Measurements from ENCODE around the gene SLC30A1. TPM values are rescaled to one million over a fixed set of nuclear protein-coding genes. Genes with fewer than 3 reads are reported as not detected.
A peak's percentile ranks its signal among the peaks of the same experiment; 100 is the strongest.

The SLC30A1 gene
- polyA plus RNA-seq, 3 donors: 11.9 to 15.4 (median 13.2) TPM

- peak overlapping the region in 2 of 7 donors; percentile 45 to 55 for H3K27ac Mint-ChIP-seq
Measured at GRCh38 chr1:211616231-211616964, 37.4 kb upstream of the SLC30A1 start.

GRCh38 chr1:211614615-211615014 is 35.7 kb upstream of the SLC30A1 start:
- H3K4me2 ChIP-seq (replicated peaks; ENCODE audit: extremely low read depth, low read length, poor library complexity, severe bottlenecking): no peak overlapping the region
- H3K4me3 ChIP-seq (replicated peaks in 1 of 3; ENCODE audit: low read depth in 2 of 3, low read length in 3 of 3): no peak overlapping the region
- H4K20me1 ChIP-seq (ENCODE audit: insufficient read depth, low read length): no peaks in the 10 kb centered on the region
- H3K79me2 ChIP-seq (ENCODE audit: insufficient read depth, low read length): no peaks in the 10 kb centered on the region
- Mint-ChIP-seq H3K4me1 (peaks cover 46% of the 10 kb centered on the region), H3K9me3 (peaks cover 0 to 2% (median 0%) of the 10 kb centered on the region in 7 donors), H3K36me3 (peaks cover 0 to 3% of the 10 kb centered on the region in 2 donors), H3K4me3 (no peak overlapping the region), H3K27ac (peak overlapping the region in 4 of 7 donors; percentile 50 to 96 (median 72)), H3K27me3 (ENCODE audit: low read depth in 3 of 3) (no peaks in the 10 kb centered on the region)
- 88% methylated on average over 10 of the region's 11 CpGs for WGBS (ENCODE audit: insufficient coverage)
- intact Hi-C loops (cut with micrococcal nuclease): no loop called here
- TF ChIP-seq, protein P1, sequence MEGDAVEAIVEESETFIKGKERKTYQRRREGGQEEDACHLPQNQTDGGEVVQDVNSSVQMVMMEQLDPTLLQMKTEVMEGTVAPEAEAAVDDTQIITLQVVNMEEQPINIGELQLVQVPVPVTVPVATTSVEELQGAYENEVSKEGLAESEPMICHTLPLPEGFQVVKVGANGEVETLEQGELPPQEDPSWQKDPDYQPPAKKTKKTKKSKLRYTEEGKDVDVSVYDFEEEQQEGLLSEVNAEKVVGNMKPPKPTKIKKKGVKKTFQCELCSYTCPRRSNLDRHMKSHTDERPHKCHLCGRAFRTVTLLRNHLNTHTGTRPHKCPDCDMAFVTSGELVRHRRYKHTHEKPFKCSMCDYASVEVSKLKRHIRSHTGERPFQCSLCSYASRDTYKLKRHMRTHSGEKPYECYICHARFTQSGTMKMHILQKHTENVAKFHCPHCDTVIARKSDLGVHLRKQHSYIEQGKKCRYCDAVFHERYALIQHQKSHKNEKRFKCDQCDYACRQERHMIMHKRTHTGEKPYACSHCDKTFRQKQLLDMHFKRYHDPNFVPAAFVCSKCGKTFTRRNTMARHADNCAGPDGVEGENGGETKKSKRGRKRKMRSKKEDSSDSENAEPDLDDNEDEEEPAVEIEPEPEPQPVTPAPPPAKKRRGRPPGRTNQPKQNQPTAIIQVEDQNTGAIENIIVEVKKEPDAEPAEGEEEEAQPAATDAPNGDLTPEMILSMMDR (IDR thresholded peaks at IDR 0.05): no peak
- H3K9ac ChIP-seq (ENCODE audit: insufficient read depth, low read length, poor library complexity, severe bottlenecking): no peak overlapping the region
- H3K4me1 ChIP-seq (ENCODE audit: control insufficient read depth in 1 of 2, insufficient read depth in 2 of 2, low read length in 2 of 2): peaks cover 42 to 46% of the 10 kb centered on the region in 2 donors
- H3K27me3 ChIP-seq (ENCODE audit: control insufficient read depth in 2 of 2, insufficient read depth in 2 of 2, low read length in 2 of 2): no peaks in the 10 kb centered on the region
- DNase-seq: no peak
- H3K9me3 ChIP-seq (replicated peaks in 1 of 2; ENCODE audit: control insufficient read depth in 1 of 2, insufficient read depth in 1 of 2, low read length in 2 of 2): no peaks in the 10 kb centered on the region
- H3K27ac ChIP-seq (ENCODE audit: low read depth in 1 of 2, low read length in 2 of 2): no peak overlapping the region
- no peak overlapping the region for H2AFZ ChIP-seq (ENCODE audit: insufficient read depth, low read depth, low read length, poor library complexity, severe bottlenecking)
- no peaks in the 10 kb centered on the region for H3K36me3 ChIP-seq (replicated peaks in 1 of 2; ENCODE audit: control insufficient read depth in 1 of 2, insufficient read depth in 2 of 2, low read length in 2 of 2)

More at GRCh38 chr1:211616231-211616964, 37.4 kb upstream of the SLC30A1 start:
- Histone ChIP-seq H3K27me3 (ENCODE audit: control insufficient read depth in 2 of 2, insufficient read depth in 2 of 2, low read length in 2 of 2) (no peaks in the 10 kb centered on the region), H3K9me3 (replicated peaks in 1 of 2; ENCODE audit: control insufficient read depth in 1 of 2, insufficient read depth in 1 of 2, low read length in 2 of 2) (no peaks in the 10 kb centered on the region), H3K4me3 (replicated peaks in 1 of 3; ENCODE audit: low read depth in 2 of 3, low read length in 3 of 3) (no peak overlapping the region), H3K36me3 (replicated peaks in 1 of 2; ENCODE audit: control insufficient read depth in 1 of 2, insufficient read depth in 2 of 2, low read length in 2 of 2) (no peaks in the 10 kb centered on the region), H3K4me1 (ENCODE audit: control insufficient read depth in 1 of 2, insufficient read depth in 2 of 2, low read length in 2 of 2) (peaks cover 32 to 33% of the 10 kb centered on the region in 2 donors), H3K27ac (ENCODE audit: low read depth in 1 of 2, low read length in 2 of 2) (no peak overlapping the region), H3K9ac (ENCODE audit: insufficient read depth, low read length, poor library complexity, severe bottlenecking) (no peak overlapping the region), H4K20me1 (ENCODE audit: insufficient read depth, low read length) (no peaks in the 10 kb centered on the region), H3K79me2 (ENCODE audit: insufficient read depth, low read length) (no peaks in the 10 kb centered on the region), H2AFZ (ENCODE audit: insufficient read depth, low read depth, low read length, poor library complexity, severe bottlenecking) (peak overlapping the region; percentile 9), H3K4me2 (replicated peaks; ENCODE audit: extremely low read depth, low read length, poor library complexity, severe bottlenecking) (no peak overlapping the region)
- TF ChIP-seq, protein P1 (IDR thresholded peaks at IDR 0.05): no peak
- peaks cover 0 to 2% (median 0%) of the 10 kb centered on the region in 7 donors for H3K9me3 Mint-ChIP-seq
- H3K4me3 Mint-ChIP-seq: no peak overlapping the region
- no peaks in the 10 kb centered on the region for H3K27me3 Mint-ChIP-seq (ENCODE audit: low read depth in 3 of 3)
- 97% methylated on average over 9 of the region's 13 CpGs for WGBS (ENCODE audit: insufficient coverage)
- H3K36me3 Mint-ChIP-seq: peaks cover 0 to 3% of the 10 kb centered on the region in 2 donors
- intact Hi-C loops (cut with micrococcal nuclease): no loop called here
- peaks cover 31% of the 10 kb centered on the region for H3K4me1 Mint-ChIP-seq
- DNase-seq: no peak

Data from CD14-positive monocyte (primary cell).